Upper lobe of right lung (tissue), 1 donor: ENCODE results near the gene ARMC7. TPM values are rescaled to one million over a fixed set of nuclear protein-coding genes. Genes with fewer than 3 reads are reported as not detected.
"Not testable (repeated sequence)": the region's sequence is repeated elsewhere in the genome, so short reads cannot be mapped to it uniquely, and the experiment has no call there.

ENCODE experiments used
- ATAC-seq: fragments of 200-7000 bp; cut with Tn5 transposase; one replicate; pipeline ENCODE4 v1.9.1; 2020; ENCODE audit warnings: mild to moderate bottlenecking, moderate library complexity
- DNase-seq: peaks from one replicate; pipeline ENCODE4 v3.0.0-alpha.2; 2020
- H3K27ac ChIP-seq: fragments of 200-600 bp; one replicate; pipeline ENCODE4 v1.8.0; 2022
- H3K27me3 ChIP-seq: fragments of 200-600 bp; one replicate; pipeline ENCODE4 v1.8.0; 2022; ENCODE audit warnings: mild to moderate bottlenecking
- H3K36me3 ChIP-seq: fragments of 200-600 bp; one replicate; pipeline ENCODE4 v1.8.0; 2022
- H3K4me1 ChIP-seq: fragments of 200-600 bp; one replicate; pipeline ENCODE4 v1.8.0; 2022
- H3K4me3 ChIP-seq: fragments of 200-600 bp; one replicate; pipeline ENCODE4 v1.8.0; 2022; ENCODE audit warnings: mild to moderate bottlenecking
- H3K9me3 ChIP-seq: fragments of 200-600 bp; one replicate; pipeline ENCODE4 v1.8.0; 2022
- intact Hi-C: fragments of 100-400 bp; cut with DNase I; formaldehyde crosslinking; loops from one replicate; pipeline ENCODE4 v1.11.0; 2022
- total RNA-seq: library from RNA; stranded (reverse); fragmentation: NEBNext Ultra II Directional; extraction: Animal tissue kit (Norgen Biotek cat#: 25700); gene quantifications from one replicate; pipeline ENCODE4 v1.2.1, GENCODE V29; 2021
- TF ChIP-seq, protein P1 (sequence below): fragments of 200-600 bp; IDR thresholded peaks from one replicate; pipeline ENCODE4 v1.8.0; 2022; ENCODE audit warnings: antibody characterized with exemption
- donor health status: DM: no; HTN: yes; CAD: no; lungs with severe emphysema.

Gene ARMC7
- total RNA-seq, 1 donor from 2014 or later = 18.0 TPM

DNA sequence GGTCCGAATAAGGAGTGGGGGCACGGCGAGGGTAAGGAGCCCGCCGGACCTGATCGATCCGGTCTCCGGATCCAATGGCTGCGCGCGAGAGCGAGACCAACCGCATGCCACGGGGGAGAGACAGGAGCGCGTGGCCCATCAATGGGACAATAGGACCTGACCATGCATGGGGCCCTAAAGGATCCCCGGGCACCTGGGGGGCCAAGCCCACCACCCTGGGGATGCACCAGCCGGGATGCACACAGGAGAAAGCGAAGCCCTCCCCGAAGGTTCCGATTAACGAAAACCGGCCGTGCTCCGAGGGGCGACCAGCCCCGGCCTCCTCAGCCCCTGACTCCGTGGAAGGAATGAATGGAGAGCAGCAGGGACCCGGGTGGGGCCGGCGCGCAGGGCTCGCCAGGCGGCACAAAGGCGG is 44.0 kb downstream of the ARMC7 start:
- no peaks in the 10 kb centered on the region for H3K9me3 ChIP-seq
- H3K27ac ChIP-seq = peak overlapping the region; percentile 82
- H3K4me1 ChIP-seq = peaks cover 7% of the 10 kb centered on the region
- TF ChIP-seq, protein P1, sequence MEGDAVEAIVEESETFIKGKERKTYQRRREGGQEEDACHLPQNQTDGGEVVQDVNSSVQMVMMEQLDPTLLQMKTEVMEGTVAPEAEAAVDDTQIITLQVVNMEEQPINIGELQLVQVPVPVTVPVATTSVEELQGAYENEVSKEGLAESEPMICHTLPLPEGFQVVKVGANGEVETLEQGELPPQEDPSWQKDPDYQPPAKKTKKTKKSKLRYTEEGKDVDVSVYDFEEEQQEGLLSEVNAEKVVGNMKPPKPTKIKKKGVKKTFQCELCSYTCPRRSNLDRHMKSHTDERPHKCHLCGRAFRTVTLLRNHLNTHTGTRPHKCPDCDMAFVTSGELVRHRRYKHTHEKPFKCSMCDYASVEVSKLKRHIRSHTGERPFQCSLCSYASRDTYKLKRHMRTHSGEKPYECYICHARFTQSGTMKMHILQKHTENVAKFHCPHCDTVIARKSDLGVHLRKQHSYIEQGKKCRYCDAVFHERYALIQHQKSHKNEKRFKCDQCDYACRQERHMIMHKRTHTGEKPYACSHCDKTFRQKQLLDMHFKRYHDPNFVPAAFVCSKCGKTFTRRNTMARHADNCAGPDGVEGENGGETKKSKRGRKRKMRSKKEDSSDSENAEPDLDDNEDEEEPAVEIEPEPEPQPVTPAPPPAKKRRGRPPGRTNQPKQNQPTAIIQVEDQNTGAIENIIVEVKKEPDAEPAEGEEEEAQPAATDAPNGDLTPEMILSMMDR = no peak
- H3K36me3 ChIP-seq = no peaks in the 10 kb centered on the region
- ATAC-seq = peak; percentile 7
- peak overlapping the region; percentile 78 for H3K4me3 ChIP-seq
- intact Hi-C loops = no loop called here
- no peaks in the 10 kb centered on the region for H3K27me3 ChIP-seq
- DNase-seq = no peak

DNA sequence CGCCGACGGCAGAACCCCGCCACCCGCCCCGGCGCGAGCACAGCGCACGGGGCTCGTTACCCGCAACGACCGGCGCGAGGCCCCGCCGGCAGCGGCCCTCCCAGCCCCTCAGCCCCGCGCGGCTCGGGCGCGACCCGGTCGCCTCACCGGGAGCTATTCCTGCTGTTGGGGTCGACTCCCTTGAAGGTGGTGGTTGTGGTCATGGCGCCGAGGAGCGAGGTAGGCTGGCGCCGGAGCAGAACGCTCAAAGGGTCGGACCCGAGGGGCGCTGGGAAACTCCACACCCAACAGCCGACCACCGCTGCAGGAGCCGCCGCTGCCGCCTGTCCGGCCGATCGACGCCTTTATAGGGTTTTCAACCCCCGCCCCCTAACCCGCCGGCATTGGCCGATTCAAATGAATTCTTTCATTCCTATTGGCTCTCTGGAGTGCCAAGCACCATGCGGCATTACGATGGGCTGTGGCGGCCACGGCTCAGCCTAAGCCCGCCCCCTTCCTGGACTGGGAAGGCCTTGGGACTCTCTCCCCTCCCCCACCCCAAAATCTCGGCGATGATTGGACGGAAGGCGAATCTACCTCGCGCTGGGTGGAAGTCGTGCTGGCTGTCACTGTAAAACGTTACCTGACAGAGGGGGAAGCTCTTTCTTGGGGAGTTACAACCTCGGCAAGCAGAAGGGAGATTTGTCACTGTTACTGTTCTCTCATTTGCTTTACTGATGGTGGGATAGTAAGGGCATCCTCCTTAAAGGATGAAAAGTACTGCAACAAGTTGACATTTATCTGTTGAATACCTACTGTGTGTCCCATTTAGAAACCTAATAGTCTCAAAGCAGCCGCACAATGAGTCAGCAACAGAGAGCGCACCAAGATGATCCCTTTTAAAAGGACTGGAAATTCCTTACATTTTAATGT is 44.7 kb downstream of the ARMC7 start, which contains the start of gene JPT1:
TSS of gene JPT1 (minus strand) at position 318 of the 912 bp plus-strand sequence. CDS start at position 203, 115 bp downstream.
- Histone ChIP-seq H3K27me3 (no peaks in the 10 kb centered on the region), H3K36me3 (no peaks in the 10 kb centered on the region), H3K4me3 (peak within 1 kb of the TSS; percentile 78), H3K27ac (peak within 1 kb of the TSS; percentile 82), H3K4me1 (peaks cover 7% of the 10 kb centered on the region), H3K9me3 (no peaks in the 10 kb centered on the region)
- peak; percentile 98 for DNase-seq
- ATAC-seq = peak; percentile 99
- TF ChIP-seq, protein P1 = no peak
- intact Hi-C loops = no loop called here

DNA sequence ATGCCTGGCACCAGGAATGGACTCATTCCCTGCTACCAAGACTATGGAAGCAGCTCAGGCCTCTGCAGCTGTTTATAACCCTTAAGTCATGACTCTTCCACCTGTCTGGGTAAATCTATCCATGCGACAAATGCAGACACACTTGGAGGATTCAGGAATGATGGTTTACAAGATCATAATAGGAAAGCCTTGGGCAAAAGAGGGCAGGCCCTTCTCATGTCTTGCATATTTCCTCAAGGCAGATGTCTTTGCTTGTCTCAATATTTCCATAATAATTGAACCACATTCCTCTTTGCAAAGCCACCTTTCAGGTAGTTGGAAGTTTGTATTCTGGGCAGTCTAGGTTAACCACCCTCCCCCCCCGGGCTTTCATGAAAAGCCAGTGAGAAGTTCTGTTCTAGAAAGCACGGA is 45.4 kb downstream of the ARMC7 start:
- DNase-seq (no peak), ATAC-seq (no peak)
- intact Hi-C loops = no loop called here
- Histone ChIP-seq H3K27me3 (no peaks in the 10 kb centered on the region), H3K27ac (no peak overlapping the region), H3K4me1 (peaks cover 7% of the 10 kb centered on the region), H3K9me3 (no peaks in the 10 kb centered on the region), H3K36me3 (no peaks in the 10 kb centered on the region), H3K4me3 (no peak overlapping the region)
- TF ChIP-seq, protein P1 = no peak

DNA sequence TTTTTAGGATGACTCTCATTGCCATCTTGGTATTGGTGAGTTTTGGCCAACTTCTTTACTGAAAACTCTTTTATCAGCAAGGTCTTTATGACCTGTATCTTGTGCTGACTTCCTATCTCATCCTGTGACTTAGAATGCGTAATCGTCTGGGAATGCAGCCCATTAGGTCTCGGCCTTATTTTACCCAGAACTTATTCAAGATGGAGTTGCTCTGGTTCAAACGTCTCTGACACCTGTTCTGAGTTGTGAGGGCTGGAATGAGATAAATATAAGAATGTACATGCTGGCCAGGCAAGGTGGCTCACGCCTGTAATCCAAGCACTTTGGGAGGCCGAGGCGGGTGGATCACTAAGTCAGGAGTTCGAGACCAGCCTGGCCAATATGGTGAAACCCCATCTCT is 48.7 kb downstream of the ARMC7 start:
- H3K27me3 ChIP-seq, H3K4me3 ChIP-seq, H3K27ac ChIP-seq, ATAC-seq, H3K4me1 ChIP-seq, H3K36me3 ChIP-seq, H3K9me3 ChIP-seq, intact Hi-C loops: not testable (repeated sequence)
- DNase-seq = peak; percentile 8

DNA sequence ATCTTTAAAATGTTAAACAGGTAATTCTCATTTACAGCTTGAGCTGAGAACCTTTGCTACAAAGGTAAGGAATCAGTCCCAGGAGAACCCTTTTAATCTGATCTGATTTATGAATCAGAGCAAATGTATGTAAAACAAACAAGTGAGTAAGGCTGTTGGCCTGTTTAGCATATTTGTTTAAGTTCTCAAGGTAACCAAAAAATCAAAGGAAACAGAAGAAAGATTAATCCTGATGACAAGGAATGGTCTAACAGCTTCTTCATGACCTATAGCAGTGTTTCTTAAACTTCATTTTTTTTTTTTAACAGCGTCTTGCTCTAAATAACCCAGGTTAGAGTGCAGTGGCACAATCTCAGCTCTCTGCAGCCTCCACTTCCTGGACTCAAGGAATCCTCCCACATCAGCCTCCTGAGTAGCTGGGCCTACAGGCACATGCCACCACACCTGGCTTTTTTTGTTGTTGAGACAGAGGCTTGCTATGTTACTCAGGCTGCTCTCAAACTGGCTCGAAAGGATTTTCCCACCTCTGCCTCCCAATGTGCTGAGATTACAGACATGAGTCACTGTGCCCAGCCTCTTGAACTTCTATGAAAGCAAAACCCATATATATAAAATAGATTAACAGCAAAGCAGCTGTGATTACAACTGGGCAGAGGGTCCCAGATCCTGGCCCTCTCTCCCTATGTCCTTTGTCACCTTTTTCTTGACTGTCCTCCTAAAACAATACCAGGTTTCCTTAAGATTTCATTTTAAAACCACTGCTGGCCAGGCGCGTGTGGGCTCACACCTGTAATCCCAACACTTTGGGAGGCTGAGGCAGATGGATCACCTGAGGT is 49.6 kb downstream of the ARMC7 start:
- TF ChIP-seq, protein P1 = no peak
- Histone ChIP-seq H3K36me3 (peaks cover 12% of the 10 kb centered on the region), H3K4me1 (no peaks in the 10 kb centered on the region), H3K9me3 (no peaks in the 10 kb centered on the region), H3K4me3 (no peak overlapping the region), H3K27ac (no peak overlapping the region), H3K27me3 (no peaks in the 10 kb centered on the region)
- intact Hi-C loops = no loop called here
- DNase-seq (no peak), ATAC-seq (no peak)

DNA sequence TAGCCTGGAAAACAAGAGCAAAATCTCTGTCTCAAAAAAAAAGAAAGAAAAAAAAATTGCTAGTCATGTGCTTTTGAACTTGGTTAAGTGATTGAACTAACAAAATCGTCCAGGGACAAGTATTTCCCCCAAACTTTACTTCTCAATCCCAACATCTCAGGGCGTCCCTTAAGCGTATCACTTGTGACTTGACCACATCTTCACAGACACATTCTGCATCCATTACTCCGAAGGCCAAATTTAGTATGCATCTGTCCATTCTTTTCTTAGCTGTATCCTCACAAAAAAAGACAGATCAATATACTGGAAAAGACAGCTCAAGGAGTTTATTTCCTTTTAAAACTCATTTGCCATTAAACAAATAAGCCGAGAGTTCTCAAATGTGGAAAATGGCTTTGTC is 50.4 kb downstream of the ARMC7 start:
- no peaks in the 10 kb centered on the region for H3K27me3 ChIP-seq
- H3K27ac ChIP-seq = no peak overlapping the region
- H3K36me3 ChIP-seq = peaks cover 16% of the 10 kb centered on the region
- H3K4me1 ChIP-seq = no peaks in the 10 kb centered on the region
- DNase-seq (no peak), ATAC-seq (no peak)
- H3K9me3 ChIP-seq = no peaks in the 10 kb centered on the region
- no peak overlapping the region for H3K4me3 ChIP-seq
- intact Hi-C loops = no loop called here
- TF ChIP-seq, protein P1 = no peak
